OCI-LY7 (cell line): ENCODE data around the gene EBLN2. TPM values are rescaled to one million over a fixed set of nuclear protein-coding genes. Genes with fewer than 3 reads are reported as not detected.

Experiments
- BruUV-seq: library from RNA; stranded (reverse); fragments of 400-500 nt; replicated peaks from 2 replicates; lab custom pipeline; 2021; lab: Mats Ljungman, UMichigan
- CTCF ChIA-PET: fragments of 300-600 bp; sonication (Branson Sonifier 250); formaldehyde crosslinking; loops from one replicate; lab custom pipeline; 2022; ENCODE audit warnings: antibody characterized with exemption; ENCODE audit not compliant: unreplicated experiment; lab: Charles Lee
- POLR2A ChIA-PET: fragments of 300-600 bp; sonication (Branson Sonifier 250); formaldehyde crosslinking; loops from one replicate; lab custom pipeline; 2022; ENCODE audit warnings: antibody characterized with exemption; lab: Charles Lee
- DNase-seq: peaks from one replicate; pipeline ENCODE4 v3.0.0-alpha.2; 2015; ENCODE audit warnings: low spot score
- H2AFZ ChIP-seq: fragments of 200-600 bp; sonication (generic), shearing (Covaris generic); 2 replicates; pipeline ENCODE4 v1.6.1; 2014; ENCODE audit warnings: mild to moderate bottlenecking, antibody characterized with exemption, low read length, moderate library complexity
- H3K27ac ChIP-seq: fragments of 200-600 bp; sonication (generic); 2 replicates; pipeline ENCODE4 v1.5.1; 2014; ENCODE audit warnings: mixed run types, low read depth, mild to moderate bottlenecking, moderate library complexity, low read length, inconsistent platforms; ENCODE audit not compliant: poor library complexity, severe bottlenecking
- H3K36me3 ChIP-seq: fragments of 200-600 bp; sonication (generic); 2 replicates; pipeline ENCODE4 v1.6.1; 2014; ENCODE audit warnings: mild to moderate bottlenecking, antibody characterized with exemption, low read length, moderate library complexity, mixed read lengths; ENCODE audit not compliant: insufficient read depth
- H3K4me1 ChIP-seq: fragments of 200-600 bp; sonication (generic); 2 replicates; pipeline ENCODE4 v1.5.1; 2014; ENCODE audit warnings: mild to moderate bottlenecking, low read length; ENCODE audit not compliant: insufficient read depth, poor library complexity, severe bottlenecking
- H3K4me2 ChIP-seq: fragments of 200-600 bp; sonication (generic); 2 replicates; pipeline ENCODE4 v1.6.1; 2014; ENCODE audit warnings: mild to moderate bottlenecking, low read length
- H3K4me3 ChIP-seq: fragments of 200-600 bp; sonication (generic); 2 replicates; pipeline ENCODE4 v1.5.1; 2014; ENCODE audit warnings: mild to moderate bottlenecking, low read depth, low read length; ENCODE audit not compliant: poor library complexity, severe bottlenecking
- H3K79me2 ChIP-seq: fragments of 200-600 bp; sonication (generic); 2 replicates; pipeline ENCODE4 v1.6.1; 2016; ENCODE audit warnings: low read depth, mild to moderate bottlenecking, low read length, moderate library complexity, mixed read lengths; ENCODE audit not compliant: insufficient read depth
- H3K9me2 ChIP-seq: fragments of 200-600 bp; sonication (generic); 2 replicates; pipeline ENCODE4 v1.6.1; 2016; ENCODE audit warnings: mild to moderate bottlenecking, low read length, mixed read lengths; ENCODE audit not compliant: insufficient read depth
- H3K9me3 ChIP-seq: fragments of 200-600 bp; sonication (generic); 2 replicates; pipeline ENCODE4 v1.6.1; 2014; ENCODE audit warnings: mild to moderate bottlenecking, mixed run types, low read length, mixed read lengths
- H4K20me1 ChIP-seq: fragments of 200-600 bp; sonication (generic); 2 replicates; pipeline ENCODE4 v1.6.1; 2014; ENCODE audit warnings: mild to moderate bottlenecking, antibody characterized with exemption, low read length, moderate library complexity, mixed read lengths; ENCODE audit not compliant: insufficient read depth
- CTCF ChIP-seq: fragments of 200-600 bp; sonication (generic); conservative IDR thresholded peaks from 2 replicates; pipeline ENCODE4 v1.5.1; 2014; ENCODE audit warnings: mild to moderate bottlenecking, antibody characterized with exemption, low read length, moderate library complexity, mixed read lengths
- EZH2phosphoT487 ChIP-seq: fragments of 200-600 bp; sonication (generic); IDR thresholded peaks from 2 replicates; pipeline ENCODE4 v1.6.1; 2018; ENCODE audit warnings: low read depth, borderline replicate concordance, mild to moderate bottlenecking, mixed run types, antibody characterized with exemption, low read length, moderate library complexity, mixed read lengths
- intact Hi-C: fragments of 100-400 bp; cut with micrococcal nuclease; formaldehyde crosslinking; loops from one replicate; pipeline ENCODE4 v1.10.0; 2022; ENCODE audit not compliant: unreplicated experiment
- total RNA-seq, 2 experiments: library from RNA; depleted of rRNA in 1 of 2; stranded (reverse); fragments of >200 nt in 1 of 2; shearing (Covaris generic) in 1 of 2; gene quantifications; 2 replicates each; pipeline ENCODE4 v1.2.3, GENCODE V29; 2014 to 2022

The EBLN2 gene
- total RNA-seq, 2 experiments from 2014 or later, result 9.3 to 10.5 TPM

DNA sequence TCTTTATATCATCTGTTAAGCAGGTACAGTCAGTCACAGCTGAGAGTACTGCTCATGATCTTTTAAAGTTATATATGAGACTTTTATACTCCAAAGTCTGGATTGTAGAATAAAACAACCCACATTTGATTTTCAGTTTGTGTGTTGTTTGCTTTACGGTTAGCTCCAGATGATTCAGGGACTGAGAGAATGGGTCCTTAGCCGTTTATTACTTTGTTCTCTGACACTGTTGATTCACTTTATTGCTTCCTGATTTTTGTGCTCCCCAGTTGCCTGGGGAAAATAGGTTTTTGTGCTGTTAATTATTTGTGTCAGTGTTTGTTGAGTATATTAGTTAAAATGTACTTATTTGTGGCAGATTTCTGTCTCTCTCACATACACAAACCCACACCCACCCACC is 8.6 kb upstream of the EBLN2 start:
- Histone ChIP-seq H3K4me2 (no peak overlapping the region), H3K79me2 (peaks cover 71% of the 10 kb centered on the region), H3K36me3 (peaks cover 58% of the 10 kb centered on the region), H4K20me1 (peaks cover 36% of the 10 kb centered on the region), H3K9me2 (no peaks in the 10 kb centered on the region), H2AFZ (no peak overlapping the region), H3K4me1 (no peaks in the 10 kb centered on the region), H3K4me3 (no peak overlapping the region), H3K9me3 (no peaks in the 10 kb centered on the region), H3K27ac (no peak overlapping the region)
- BruUV-seq, result no TSS peak
- no peak for TF ChIP-seq EZH2phosphoT487
- no peak for TF ChIP-seq CTCF
- CTCF ChIA-PET, result no interaction called here
- POLR2A ChIA-PET, result interaction anchor here (1.5 kb wide), 1 partner anchor 10 kb away, joined by 8 read pairs; no protein-coding TSS in a partner anchor
- no peak for DNase-seq
- intact Hi-C loops, result no loop called here

- peaks cover 32% of the 10 kb centered on the region for H4K20me1 ChIP-seq
- no peak overlapping the region for H3K27ac ChIP-seq
- BruUV-seq, result no TSS peak
- H3K4me2 ChIP-seq, result no peak overlapping the region
- H2AFZ ChIP-seq, result no peak overlapping the region
- no peaks in the 10 kb centered on the region for H3K4me1 ChIP-seq
- no peaks in the 10 kb centered on the region for H3K9me2 ChIP-seq
- intact Hi-C loops, result loop anchor here (5.0 kb wide), 1 partner anchor 58 kb away; the partner anchor contains the start of gene PPP4R2
- no peaks in the 10 kb centered on the region for H3K9me3 ChIP-seq
- POLR2A ChIA-PET, result interaction anchor here (0.7 kb wide), 1 partner anchor 221 kb away, joined by 4 read pairs; no protein-coding TSS in a partner anchor
- no peak for DNase-seq
- no peak for TF ChIP-seq EZH2phosphoT487
- TF ChIP-seq CTCF, result no peak
- no peak overlapping the region for H3K4me3 ChIP-seq
- peaks cover 67% of the 10 kb centered on the region for H3K79me2 ChIP-seq
- H3K36me3 ChIP-seq, result peaks cover 53% of the 10 kb centered on the region
- CTCF ChIA-PET, result no interaction called here
These were observed 5.9 kb upstream of the EBLN2 start for GRCh38 chr3:73055583-73055982.
